ENCODE data around the gene RET.

DNA sequence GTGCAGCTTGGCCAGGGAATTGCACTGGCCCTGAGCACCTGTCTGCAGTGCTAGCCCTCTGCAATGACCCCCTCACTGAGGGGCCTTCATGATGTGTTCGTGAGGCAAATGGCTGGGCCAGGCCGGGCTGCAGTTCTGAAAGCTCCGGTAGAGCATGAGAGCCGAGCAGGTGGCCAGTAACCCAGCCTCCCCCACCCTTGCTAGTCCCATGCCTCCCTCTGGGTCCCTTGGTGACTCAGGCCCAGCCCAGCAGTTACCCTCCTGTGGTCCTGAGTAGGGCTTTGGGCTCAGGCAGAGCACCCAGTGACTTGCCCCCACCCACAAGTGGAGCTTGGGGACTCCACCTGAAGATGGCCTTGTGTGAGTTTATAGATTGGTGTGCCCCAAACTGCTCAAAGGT, 45.2 kb downstream of the RET start:
- TF ChIP-seq ARID2 (CRISPR knock-in tag; IDR thresholded peaks at IDR 0.05; ENCODE audit: borderline replicate concordance) (no peak), ZNF749 (CRISPR knock-in tag; IDR thresholded peaks at IDR 0.05; ENCODE audit: borderline replicate concordance) (no peak), BHLHE40 (IDR thresholded peaks at IDR 0.05; ENCODE audit: low read length) (no peak), TMF1 (CRISPR knock-in tag; IDR thresholded peaks at IDR 0.05; ENCODE audit: low read depth) (no peak), REL (CRISPR knock-in tag; conservative IDR thresholded peaks at IDR 0.05) (no peak), POLR2A (IDR thresholded peaks at IDR 0.05; ENCODE audit: insufficient read depth in 1 of 2, low read depth in 2 of 2, low read length in 2 of 2) (no peak), NBN (conservative IDR thresholded peaks at IDR 0.05) (no peak)

All from HepG2 (cell line).